ENCODE results near the gene CTSA. TPM values are rescaled to one million over a fixed set of nuclear protein-coding genes. Genes with fewer than 3 reads are reported as not detected.
"Not testable (repeated sequence)": the region's sequence is repeated elsewhere in the genome, so short reads cannot be mapped to it uniquely, and the experiment has no call there.

CTSA gene
- polyA plus RNA-seq, 3 donors: 120 to 166 (median 127) TPM

DNA sequence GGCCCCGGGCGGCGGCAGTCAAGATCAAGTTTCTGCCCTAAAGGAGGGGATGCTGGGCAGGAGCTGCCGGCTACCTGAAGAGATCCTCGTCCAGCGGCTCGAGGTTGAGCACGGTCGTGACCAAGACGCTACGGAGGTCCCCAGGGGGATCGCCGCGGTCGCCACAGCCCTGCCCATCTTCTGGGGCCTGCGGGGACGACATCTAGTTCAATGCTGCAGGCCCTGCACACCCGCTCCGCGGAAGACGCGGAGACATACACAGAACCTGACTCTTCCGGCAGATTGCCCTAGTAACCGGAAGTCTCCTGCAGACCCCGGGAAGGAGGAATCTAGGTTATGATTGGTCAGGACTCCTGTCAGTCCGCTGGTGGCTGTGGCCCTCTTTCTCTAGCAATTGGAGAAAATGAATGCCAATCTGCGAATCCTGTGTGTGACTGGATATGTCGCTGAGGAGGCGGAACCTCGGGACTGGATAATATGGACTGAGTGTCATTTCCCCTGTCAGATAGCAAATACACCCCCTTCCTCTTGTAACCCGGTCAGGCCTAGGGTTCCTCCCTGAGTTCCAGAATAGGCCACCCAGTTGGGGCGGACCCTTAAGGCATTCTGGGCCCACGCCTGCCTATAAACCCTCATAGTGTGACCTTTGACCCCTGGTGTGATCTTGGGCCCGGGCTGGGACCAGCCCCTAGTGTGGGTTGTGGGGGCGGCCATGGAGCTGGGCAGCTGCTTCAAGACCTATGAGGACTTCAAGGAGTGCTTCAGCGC lies 33.8 kb upstream of the CTSA start, which contains the start of the genes ACOT8 and ZSWIM3:
Gene ACOT8 (minus strand): TSS at position 279 of the 768 bp plus-strand sequence. CDS start 77 bp downstream, at position 202.
Gene ZSWIM3 (plus strand): TSS at position 501 of the 768 bp plus-strand sequence. CDS start 212 bp downstream, at position 713.
- peak; percentile 100 for DNase-seq (ENCODE audit: extremely low read depth in 1 of 11, low read depth in 9 of 11, low spot score in 4 of 11)

DNA sequence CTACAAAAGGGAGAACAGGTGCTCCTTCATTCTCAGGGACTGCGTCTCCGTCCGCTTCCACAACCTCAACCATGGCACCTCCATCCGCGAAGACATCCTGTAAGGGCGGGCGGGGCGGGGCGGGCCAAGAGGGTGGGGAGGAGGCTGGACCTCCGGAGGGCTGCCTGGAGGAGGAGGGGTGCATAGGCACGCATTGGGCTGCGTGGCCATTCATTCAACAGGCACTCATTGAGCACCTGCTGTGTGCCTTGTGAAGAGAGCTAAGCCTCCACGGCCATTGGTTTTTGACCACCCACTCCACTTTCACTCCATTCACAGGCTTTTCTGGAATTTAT lies 33.3 kb upstream of the CTSA start:
- no peak for DNase-seq (ENCODE audit: extremely low read depth in 1 of 11, low read depth in 9 of 11, low spot score in 4 of 11)

GRCh38 chr20:45859916-45860315 lies 31.2 kb upstream of the CTSA start:
- peak in 3 of 11 donors; percentile 24 to 38 (median 29) for DNase-seq (ENCODE audit: extremely low read depth in 1 of 11, low read depth in 9 of 11, low spot score in 4 of 11)

- no peak for DNase-seq (ENCODE audit: extremely low read depth in 1 of 11, low read depth in 9 of 11, low spot score in 4 of 11)
Observed at GRCh38 chr20:45860560-45861220, 30.4 kb upstream of the CTSA start.

GRCh38 chr20:45861221-45862075 lies 29.7 kb upstream of the CTSA start:
- DNase-seq (ENCODE audit: extremely low read depth in 1 of 11, low read depth in 9 of 11, low spot score in 4 of 11): no peak

DNA sequence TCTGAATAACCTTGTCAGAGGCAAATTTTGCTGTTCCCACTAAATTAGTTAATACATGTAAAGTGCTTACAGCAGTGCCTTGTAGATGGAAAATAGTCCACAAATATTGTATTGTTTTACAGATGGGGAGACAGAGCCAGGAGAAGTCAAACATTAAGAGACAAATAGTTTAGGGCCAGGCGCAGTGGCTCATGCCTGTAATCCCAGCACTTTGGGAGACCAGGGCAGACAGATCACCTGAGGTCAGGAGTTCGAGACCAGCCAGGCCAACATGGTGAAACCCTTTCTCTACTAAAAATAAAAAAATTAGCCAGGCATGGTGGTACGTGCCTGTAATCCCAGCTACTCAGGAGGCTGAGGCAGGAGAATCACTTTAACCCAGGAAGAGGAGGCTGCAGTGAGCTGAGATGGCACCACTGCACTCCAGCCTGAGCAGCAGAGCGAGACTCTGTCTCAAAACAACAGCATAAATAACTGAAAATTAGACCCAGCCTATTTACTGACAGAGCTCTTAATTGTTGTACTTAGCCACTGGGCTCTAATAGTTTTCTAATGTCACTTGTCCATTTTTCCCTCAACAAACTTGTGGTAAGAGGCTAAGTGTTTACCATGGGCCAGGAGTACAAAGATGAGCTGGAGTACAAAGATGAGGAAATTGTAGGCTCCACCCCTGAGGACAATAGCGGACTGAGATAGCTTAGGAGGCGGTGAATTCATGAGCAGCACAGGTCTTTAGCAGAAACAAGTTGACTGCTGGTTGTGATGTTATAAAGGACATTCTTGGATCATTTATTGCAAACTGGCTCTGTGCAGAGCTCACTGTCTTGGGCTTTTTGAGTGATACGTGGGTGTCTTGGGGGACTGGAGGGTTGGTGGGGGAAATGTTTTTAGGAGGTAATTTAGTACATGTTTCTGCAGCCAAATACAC lies 27.3 kb upstream of the CTSA start:
- no peak for DNase-seq (ENCODE audit: extremely low read depth in 1 of 11, low read depth in 9 of 11, low spot score in 4 of 11)

DNA sequence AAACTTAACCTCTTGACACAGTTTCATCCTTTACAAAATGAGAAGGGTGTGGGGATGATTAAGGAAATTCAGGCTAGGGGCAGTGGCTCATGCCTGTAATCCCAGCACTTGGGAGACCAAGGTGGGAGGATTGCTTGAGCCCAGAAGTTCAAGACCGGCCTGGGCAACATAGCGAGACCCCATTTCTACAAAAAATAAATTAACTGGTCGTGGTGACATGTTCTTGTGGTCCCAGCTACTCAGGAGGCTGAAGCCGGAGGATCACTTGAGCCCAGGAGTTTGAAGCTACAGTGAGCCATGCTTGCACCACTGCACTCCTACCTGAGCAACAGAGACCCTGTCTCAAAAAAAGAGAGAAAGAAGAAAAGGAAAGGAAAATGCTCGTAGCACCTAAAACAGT lies 24.7 kb upstream of the CTSA start:
- DNase-seq (ENCODE audit: extremely low read depth in 1 of 11, low read depth in 9 of 11, low spot score in 4 of 11): no peak

- DNase-seq (ENCODE audit: extremely low read depth in 1 of 11, low read depth in 9 of 11, low spot score in 4 of 11): no peak
Observed at GRCh38 chr20:45867136-45867818, 23.9 kb upstream of the CTSA start.

GRCh38 chr20:45867819-45868176 lies 23.3 kb upstream of the CTSA start:
- no peak for DNase-seq (ENCODE audit: extremely low read depth in 1 of 11, low read depth in 9 of 11, low spot score in 4 of 11)

- DNase-seq (ENCODE audit: extremely low read depth in 1 of 11, low read depth in 9 of 11, low spot score in 4 of 11): no peak
Observed at GRCh38 chr20:45872626-45873025, 18.5 kb upstream of the CTSA start.

DNA sequence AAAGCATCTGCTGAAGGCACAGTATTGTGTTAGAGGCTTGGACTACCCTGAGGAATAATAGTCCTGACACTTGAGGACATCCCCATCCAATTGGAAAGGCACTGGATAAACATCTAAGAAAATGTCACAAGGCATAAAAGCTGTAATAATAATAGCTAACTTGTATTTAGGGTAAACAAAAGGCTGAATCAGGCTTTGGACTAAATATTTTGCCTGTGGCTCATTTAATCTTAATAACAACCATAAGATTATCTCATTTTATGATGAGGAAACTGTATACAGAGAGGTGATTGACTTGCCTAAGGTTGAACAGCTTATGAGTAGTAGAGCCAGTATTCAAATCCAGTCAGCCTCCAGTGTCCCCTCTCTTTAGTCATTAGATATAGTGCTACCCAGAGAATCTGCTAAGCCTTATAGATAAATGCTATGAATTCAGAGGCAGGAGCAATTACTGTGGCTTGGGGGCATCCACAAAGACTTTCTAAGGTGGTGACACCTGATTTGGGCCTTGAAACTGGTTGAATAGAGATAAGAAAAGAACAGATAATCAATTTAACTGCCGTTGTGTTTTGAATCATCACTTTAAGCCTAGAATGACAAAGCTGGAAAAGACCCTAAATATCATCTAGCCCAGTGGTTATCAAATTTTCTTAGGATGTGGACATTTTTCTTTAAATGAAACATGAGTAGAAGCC lies 17.6 kb upstream of the CTSA start:
- no peak for DNase-seq (ENCODE audit: extremely low read depth in 1 of 11, low read depth in 9 of 11, low spot score in 4 of 11)

DNA sequence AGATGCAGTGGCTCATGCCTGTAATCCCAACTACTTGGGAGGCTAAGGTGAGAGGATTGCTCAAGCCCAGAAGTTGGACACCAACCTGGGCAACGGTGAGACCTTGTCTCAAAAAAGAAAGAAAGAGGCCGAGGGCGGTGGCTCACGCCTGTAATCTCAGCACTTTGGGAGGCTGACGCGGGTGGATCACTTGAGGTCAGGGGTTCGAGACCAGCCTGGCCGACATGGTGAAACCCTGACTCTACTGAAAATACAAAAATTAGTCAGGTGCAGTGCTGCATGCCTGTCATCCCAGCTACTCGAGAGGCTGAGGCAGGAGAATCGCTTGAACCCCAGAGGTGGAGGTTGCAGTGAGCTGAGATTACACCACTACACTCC lies 17.0 kb upstream of the CTSA start:
- DNase-seq (ENCODE audit: extremely low read depth in 1 of 11, low read depth in 9 of 11, low spot score in 4 of 11): not testable (repeated sequence)

DNA sequence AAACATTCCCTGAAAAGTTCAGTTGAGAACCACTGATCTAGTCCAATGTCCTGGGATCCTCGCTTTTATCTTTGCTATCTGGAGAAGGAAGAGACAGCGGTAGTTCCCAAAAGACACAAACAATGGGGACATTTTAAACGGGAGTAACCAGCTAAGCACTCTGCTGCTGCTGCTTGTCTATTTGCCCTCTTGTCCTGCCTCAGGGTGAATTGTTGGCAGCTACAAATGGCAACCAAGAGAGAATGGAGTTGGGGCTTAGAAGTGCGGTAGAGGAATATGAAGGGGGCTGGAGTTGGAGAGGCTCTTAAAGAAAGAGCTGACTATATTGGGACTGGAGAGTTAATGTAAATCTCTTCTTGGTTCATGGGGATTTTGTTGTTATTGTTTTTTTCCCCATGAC lies 16.6 kb upstream of the CTSA start:
- no peak for DNase-seq (ENCODE audit: extremely low read depth in 1 of 11, low read depth in 9 of 11, low spot score in 4 of 11)

- DNase-seq (ENCODE audit: extremely low read depth in 1 of 11, low read depth in 9 of 11, low spot score in 4 of 11): no peak
Observed at GRCh38 chr20:45878076-45878761, 12.9 kb upstream of the CTSA start.

DNA sequence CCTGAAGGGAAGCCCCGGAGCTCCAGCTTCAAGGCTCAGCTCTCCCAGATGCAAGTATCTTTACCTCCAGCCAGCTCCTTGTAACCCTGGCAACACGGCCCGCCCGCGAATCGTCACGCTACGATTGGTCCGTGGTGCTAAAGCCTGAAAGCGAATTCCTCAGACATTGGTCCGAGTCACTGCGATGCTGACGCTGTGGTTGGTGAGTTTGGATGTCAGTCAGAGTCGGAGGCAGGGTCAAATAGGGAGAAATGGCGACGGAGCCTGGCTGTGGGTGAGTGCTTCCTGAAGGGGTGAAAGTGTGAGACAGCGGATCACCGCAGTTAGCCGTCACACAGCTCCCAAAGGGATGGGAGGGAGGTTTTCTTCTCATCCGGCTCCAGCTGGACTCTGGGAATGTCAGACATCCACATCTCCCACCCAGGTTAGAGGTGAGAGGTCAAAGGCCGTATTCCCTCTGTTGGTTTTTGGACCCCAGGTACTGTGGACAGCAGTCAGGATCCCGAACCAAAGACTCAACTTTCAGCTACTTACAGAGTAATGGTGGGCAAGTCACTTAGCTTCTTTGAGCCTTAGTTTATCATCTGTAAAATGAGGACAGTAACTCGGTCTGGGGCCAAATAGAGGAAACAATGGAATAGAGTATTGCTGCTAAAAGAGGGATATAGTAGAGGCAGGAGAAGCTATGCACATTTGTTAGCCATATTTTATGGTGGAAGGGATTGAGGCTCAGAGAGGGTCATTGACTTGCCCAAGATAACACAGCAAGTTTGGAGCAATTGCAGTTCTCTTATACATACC lies 9.9 kb upstream of the CTSA start, which contains the start of gene ZSWIM1:
Gene ZSWIM1 (plus strand): TSS at position 240 of the 801 bp plus-strand sequence. CDS start 1,366 bp downstream, outside the sequence.
- peak; percentile 99 to 100 (median 99) for DNase-seq (ENCODE audit: extremely low read depth in 1 of 11, low read depth in 9 of 11, low spot score in 4 of 11)

DNA sequence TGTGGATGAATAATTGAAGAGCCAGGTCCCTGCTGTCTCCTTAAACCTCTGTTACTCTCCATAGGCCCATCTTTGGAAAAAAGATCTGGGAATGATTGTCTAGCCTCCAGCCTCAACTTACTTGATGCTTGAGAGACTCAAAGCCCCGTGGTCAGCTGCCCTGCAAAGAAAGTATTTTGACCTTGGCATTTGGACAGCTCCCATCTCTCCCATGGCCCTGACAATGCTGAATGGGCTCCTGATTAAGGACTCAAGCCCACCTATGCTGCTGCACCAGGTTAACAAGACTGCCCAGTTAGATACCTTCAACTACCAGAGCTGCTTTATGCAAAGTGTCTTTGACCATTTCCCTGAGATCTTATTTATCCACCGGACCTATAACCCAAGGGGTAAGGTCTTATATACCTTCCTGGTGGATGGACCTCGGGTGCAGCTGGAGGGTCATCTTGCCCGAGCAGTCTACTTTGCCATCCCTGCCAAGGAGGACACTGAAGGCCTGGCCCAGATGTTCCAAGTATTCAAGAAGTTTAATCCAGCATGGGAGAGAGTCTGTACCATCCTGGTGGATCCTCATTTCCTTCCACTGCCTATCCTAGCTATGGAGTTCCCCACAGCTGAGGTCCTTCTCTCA lies 8.6 kb upstream of the CTSA start:
- no peak for DNase-seq (ENCODE audit: extremely low read depth in 1 of 11, low read depth in 9 of 11, low spot score in 4 of 11)
